Transverse colon (tissue), 4 donors: ENCODE measurements around the gene ATP1A4.
A peak's percentile ranks its signal among the peaks of the same experiment; 100 is the strongest.

Experiments used
- POLR2A ChIP-seq: fragments of 450-650 bp; IDR thresholded peaks from one replicate; pipeline ENCODE4 v1.6.1; 2016; ENCODE audit warnings: antibody characterized with exemption, mild to moderate bottlenecking, moderate library complexity
- POLR2AphosphoS5 ChIP-seq, 3 donors: sonication (generic); formaldehyde crosslinking; IDR thresholded peaks; one replicate each; pipeline ENCODE4 v1.6.1; 2016; ENCODE audit warnings: antibody characterized with exemption in 3 of 3
- TF ChIP-seq, protein P1 (sequence below), 5 experiments: fragments of 200-600 bp in 3 of 5; fragments of 450-650 bp in 2 of 5; sonication (generic) in 3 of 5; IDR thresholded peaks; 1 replicate in 2 of 5; 2 replicates in 3 of 5; pipeline ENCODE4 v1.5.1; 2016 to 2017; ENCODE audit warnings: antibody characterized with exemption in 5 of 5, inconsistent platforms in 3 of 5, mild to moderate bottlenecking in 2 of 5, moderate library complexity in 1 of 5

DNA sequence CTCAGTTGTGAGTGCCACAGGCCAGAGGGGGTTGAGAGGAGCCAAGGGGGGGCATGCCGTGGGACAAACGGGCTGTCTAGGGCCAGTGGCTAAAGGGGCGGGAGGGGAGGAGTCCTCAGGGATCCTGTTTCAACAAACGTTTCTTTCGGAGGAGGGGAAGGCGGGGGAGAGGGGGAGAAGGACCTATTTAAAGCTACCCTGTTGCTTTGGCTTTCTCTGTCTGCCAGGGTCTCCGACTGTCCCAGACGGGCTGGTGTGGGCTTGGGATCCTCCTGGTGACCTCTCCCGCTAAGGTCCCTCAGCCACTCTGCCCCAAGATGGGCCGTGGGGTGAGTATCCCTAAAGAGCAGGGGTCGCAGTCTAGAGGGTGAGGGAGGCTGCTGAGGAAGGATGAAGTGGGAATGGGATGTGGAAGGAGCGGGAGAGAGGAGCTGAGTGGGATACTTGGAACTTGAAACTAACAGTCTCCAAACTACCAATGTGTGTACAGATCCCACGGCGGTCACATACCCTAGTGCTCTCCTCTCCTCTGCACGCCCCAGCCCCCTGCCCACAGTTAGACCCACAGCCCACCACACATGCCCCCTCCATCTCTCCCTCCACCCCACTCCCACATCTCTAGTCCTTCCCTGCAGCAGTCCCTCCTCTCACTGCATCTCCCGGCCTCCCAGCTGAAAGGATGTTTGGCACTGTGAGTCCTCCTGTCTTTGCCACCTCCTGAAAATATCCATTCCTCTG, 35.7 kb upstream of the ATP1A4 start, which contains the start of gene ATP1A2:
- TF ChIP-seq, protein P1, sequence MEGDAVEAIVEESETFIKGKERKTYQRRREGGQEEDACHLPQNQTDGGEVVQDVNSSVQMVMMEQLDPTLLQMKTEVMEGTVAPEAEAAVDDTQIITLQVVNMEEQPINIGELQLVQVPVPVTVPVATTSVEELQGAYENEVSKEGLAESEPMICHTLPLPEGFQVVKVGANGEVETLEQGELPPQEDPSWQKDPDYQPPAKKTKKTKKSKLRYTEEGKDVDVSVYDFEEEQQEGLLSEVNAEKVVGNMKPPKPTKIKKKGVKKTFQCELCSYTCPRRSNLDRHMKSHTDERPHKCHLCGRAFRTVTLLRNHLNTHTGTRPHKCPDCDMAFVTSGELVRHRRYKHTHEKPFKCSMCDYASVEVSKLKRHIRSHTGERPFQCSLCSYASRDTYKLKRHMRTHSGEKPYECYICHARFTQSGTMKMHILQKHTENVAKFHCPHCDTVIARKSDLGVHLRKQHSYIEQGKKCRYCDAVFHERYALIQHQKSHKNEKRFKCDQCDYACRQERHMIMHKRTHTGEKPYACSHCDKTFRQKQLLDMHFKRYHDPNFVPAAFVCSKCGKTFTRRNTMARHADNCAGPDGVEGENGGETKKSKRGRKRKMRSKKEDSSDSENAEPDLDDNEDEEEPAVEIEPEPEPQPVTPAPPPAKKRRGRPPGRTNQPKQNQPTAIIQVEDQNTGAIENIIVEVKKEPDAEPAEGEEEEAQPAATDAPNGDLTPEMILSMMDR (IDR thresholded peaks at IDR 0.05), result no peak
- peak; percentile 12 for TF ChIP-seq POLR2A
- TF ChIP-seq POLR2AphosphoS5 (IDR thresholded peaks at IDR 0.05), result peak in 2 of 3 donors; percentile 54 to 60
